ENCODE measurements around the gene PLEKHG3. TPM values are rescaled to one million over a fixed set of nuclear protein-coding genes. Genes with fewer than 3 reads are reported as not detected.

The PLEKHG3 gene
- total and polyA plus RNA-seq, 2 of the 4 experiments (the other 2 are of a cell fraction), result 8.2 to 8.4 TPM

- TF ChIP-seq ELK1 (IDR thresholded peaks at IDR 0.05; ENCODE audit: borderline replicate concordance, low read depth, low read length) (no peak), RFX5 (IDR thresholded peaks at IDR 0.05; ENCODE audit: low read depth, low read length) (no peak)
Measured at GRCh38 chr14:64688031-64688430, 16.2 kb upstream of the PLEKHG3 start (continued).

GRCh38 chr14:64688811-64689281, 15.4 kb upstream of the PLEKHG3 start:
- Histone ChIP-seq H2BK20ac (ENCODE audit: low read depth, low read length) (no peak overlapping the region), H3K27me3 (ENCODE audit: control insufficient read depth, insufficient read depth, low read length) (peaks cover 34% of the 10 kb centered on the region), H4K8ac (ENCODE audit: low read depth in 2 of 2, low read length in 2 of 2) (no peak overlapping the region), H4K20me1 (ENCODE audit: insufficient read depth, low read length) (no peaks in the 10 kb centered on the region), H3K23ac (ENCODE audit: low read depth, low read length) (no peak overlapping the region), H2BK120ac (ENCODE audit: low read depth, low read length) (no peak overlapping the region), H2AK5ac (ENCODE audit: low read depth, low read length) (no peak overlapping the region), H4K91ac (ENCODE audit: insufficient read depth, low read depth, low read length) (no peak overlapping the region), H4K5ac (ENCODE audit: low read depth, low read length) (no peak overlapping the region), H3K4me2 (ENCODE audit: low read depth, low read length) (no peak overlapping the region), H2AFZ (replicated peaks; ENCODE audit: low read length, poor library complexity) (no peak overlapping the region), H3K27ac (ENCODE audit: insufficient read depth, low read length) (no peak overlapping the region), H3K9me3 (ENCODE audit: control insufficient read depth, insufficient read depth, low read length) (no peaks in the 10 kb centered on the region), H3K9me1 (ENCODE audit: insufficient read depth, low read length) (no peaks in the 10 kb centered on the region), H2BK15ac (ENCODE audit: low read depth, low read length) (no peak overlapping the region), H3K9ac (ENCODE audit: low read depth, low read length) (no peak overlapping the region), H3K36me3 (ENCODE audit: control insufficient read depth, insufficient read depth, low read length) (no peaks in the 10 kb centered on the region), H3K4ac (ENCODE audit: low read depth, low read length) (no peak overlapping the region), H3K14ac (replicated peaks; ENCODE audit: low read depth, low read length) (no peak overlapping the region), H3K4me3 (ENCODE audit: insufficient read depth, low read depth, low read length) (no peak overlapping the region), H3K79me1 (ENCODE audit: low read depth in 1 of 2, low read length in 2 of 2) (no peaks in the 10 kb centered on the region), H3K18ac (ENCODE audit: low read depth, low read length) (no peak overlapping the region), H3K4me1 (ENCODE audit: control insufficient read depth, insufficient read depth, low read length) (peaks cover 4% of the 10 kb centered on the region; the same call in 1 of the 2 replicates), H2AK9ac (replicated peaks; ENCODE audit: low read depth, low read length, poor library complexity) (no peak overlapping the region), H3K56ac (ENCODE audit: extremely low read depth, insufficient read depth, low read length) (no peak overlapping the region), H2BK5ac (ENCODE audit: low read depth, low read length, poor library complexity, severe bottlenecking) (no peak overlapping the region)
- intact Hi-C loops (cut with micrococcal nuclease), result no loop called here
- POLR2A ChIA-PET (ENCODE audit: unreplicated experiment), result interaction anchor here (0.6 kb wide), 1 partner anchor 98 kb away, joined by 3 read pairs; no protein-coding TSS in a partner anchor
- no peak for ATAC-seq (ENCODE audit: low read depth)
- BruUV-seq (replicated peaks), result no TSS peak
- dilution Hi-C loops (cut with HindIII; ENCODE audit: low sequenced_read_pairs, unreplicated experiment), result no loop called here
- in situ Hi-C loops (cut with MboI; ENCODE audit: low sequenced_read_pairs), result no loop called here
- CTCF ChIA-PET, result no interaction called here
- DNase-seq, result no peak
- WGBS, 2 experiments (ENCODE audit: extremely low coverage in 2 of 2, insufficient read length in 1 of 2), result 20% methylated on average over 1 of the region's 7 CpGs; no CpG with 5 or more reads in 1 of the 2 experiments
- TF ChIP-seq RCOR1 (IDR thresholded peaks at IDR 0.05; ENCODE audit: insufficient replicate concordance, low read length) (no peak), CEBPB (IDR thresholded peaks at IDR 0.05; ENCODE audit: low read depth, low read length) (no peak), FOS (IDR thresholded peaks at IDR 0.05; ENCODE audit: low read depth, low read length) (no peak), RFX5 (IDR thresholded peaks at IDR 0.05; ENCODE audit: low read depth, low read length) (no peak), MXI1 (IDR thresholded peaks at IDR 0.05; ENCODE audit: borderline replicate concordance, low read depth, low read length) (no peak), POLR2A (IDR thresholded peaks at IDR 0.05; ENCODE audit: low read depth, low read length) (no peak), BHLHE40 (IDR thresholded peaks at IDR 0.05; ENCODE audit: low read depth, low read length) (no peak), CHD1 (IDR thresholded peaks at IDR 0.05; ENCODE audit: low read depth, low read length) (no peak), CTCF (conservative IDR thresholded peaks at IDR 0.05; ENCODE audit: low read depth, low read length) (no peak), RAD21 (IDR thresholded peaks at IDR 0.05; ENCODE audit: low read length) (no peak), USF2 (IDR thresholded peaks at IDR 0.05; ENCODE audit: low read depth, low read length) (no peak), ELK1 (IDR thresholded peaks at IDR 0.05; ENCODE audit: borderline replicate concordance, low read depth, low read length) (no peak)
